Measurements from ENCODE around the gene HSDL1. TPM values are rescaled to one million over a fixed set of nuclear protein-coding genes. Genes with fewer than 3 reads are reported as not detected.

Gene HSDL1
- total and polyA plus RNA-seq, 2 of the 8 experiments (the other 6 are each of a cell fraction or from before 2014, with no cell fraction given): 25.0 to 55.7 TPM

- Histone ChIP-seq H4K20me1 (replicated peaks in 1 of 2; ENCODE audit: control insufficient read depth in 1 of 2, insufficient read depth in 2 of 2, low read length in 2 of 2) (no peaks in the 10 kb centered on the region), H3K27me3 (replicated peaks in 1 of 4; ENCODE audit: control insufficient read depth in 3 of 4, extremely low read depth in 1 of 4, insufficient read depth in 3 of 4, low read length in 3 of 4) (no peaks in the 10 kb centered on the region), H3K18ac (ENCODE audit: extremely low read depth, low read length) (no peak overlapping the region), H2BK120ac (replicated peaks; ENCODE audit: low read depth, low read length) (no peak overlapping the region), H2BK5ac (ENCODE audit: low read depth, low read length) (no peak overlapping the region), H3K27ac (ENCODE audit: low read depth, low read length) (no peak overlapping the region), H2BK15ac (ENCODE audit: low read length) (no peak overlapping the region), H3K79me2 (ENCODE audit: control insufficient read depth in 1 of 2, insufficient read depth in 2 of 2, low read length in 2 of 2) (no peaks in the 10 kb centered on the region), H3K4me3 (ENCODE audit: extremely low read depth in 1 of 4, insufficient read depth in 2 of 4, low read depth in 3 of 4, low read length in 4 of 4) (no peak overlapping the region), H3K23me2 (ENCODE audit: low read depth, low read length) (no peaks in the 10 kb centered on the region), H3K23ac (ENCODE audit: insufficient read length) (no peak overlapping the region), H3K9me3 (ENCODE audit: insufficient read depth in 2 of 2, low read depth in 1 of 2, low read length in 1 of 2) (no peaks in the 10 kb centered on the region), H4K91ac (replicated peaks; ENCODE audit: insufficient read length, low read length) (no peak overlapping the region), H2AFZ (ENCODE audit: low read length) (no peak overlapping the region), H3K36me3 (ENCODE audit: control insufficient read depth in 2 of 4, insufficient read depth in 4 of 4, low read length in 3 of 4) (no peaks in the 10 kb centered on the region), H2AK5ac (ENCODE audit: low read depth, low read length) (no peak overlapping the region), H3K56ac (replicated peaks; ENCODE audit: insufficient read length, low read depth, low read length) (no peak overlapping the region), H3K9ac (replicated peaks in 1 of 4; ENCODE audit: extremely low read depth in 1 of 4, low read depth in 3 of 4, low read length in 3 of 4) (no peak overlapping the region), H4K8ac (ENCODE audit: extremely low read depth, insufficient read depth, low read length) (no peak overlapping the region), H3K79me1 (ENCODE audit: low read depth, low read length) (no peaks in the 10 kb centered on the region), H3K4me1 (replicated peaks in 1 of 4; ENCODE audit: control insufficient read depth in 3 of 4, insufficient read depth in 4 of 4, low read length in 3 of 4) (no peaks in the 10 kb centered on the region), H4K5ac (ENCODE audit: insufficient read length, low read depth, low read length) (no peak overlapping the region), H2BK12ac (ENCODE audit: low read depth, low read length) (no peak overlapping the region), H2BK20ac (ENCODE audit: low read length) (no peak overlapping the region), H3K4ac (replicated peaks; ENCODE audit: insufficient read length, low read depth, low read length) (no peak overlapping the region), H3K14ac (ENCODE audit: insufficient read length) (no peak overlapping the region), H3K4me2 (ENCODE audit: insufficient read depth in 1 of 2, low read depth in 2 of 2, low read length in 2 of 2) (no peak overlapping the region)
- TF ChIP-seq PHF8 (conservative IDR thresholded peaks at IDR 0.05; ENCODE audit: low read depth, low read length) (no peak), CHD1 (IDR thresholded peaks at IDR 0.05; ENCODE audit: low read depth, low read length) (no peak), TCF12 (IDR thresholded peaks at IDR 0.05; ENCODE audit: low read depth, low read length) (no peak), NRF1 (IDR thresholded peaks at IDR 0.05; ENCODE audit: low read depth, low read length) (no peak), CHD2 (IDR thresholded peaks at IDR 0.05; ENCODE audit: low read length) (no peak), TAF1 (IDR thresholded peaks at IDR 0.05; ENCODE audit: low read depth, low read length) (no peak), CTBP2 (IDR thresholded peaks at IDR 0.05; ENCODE audit: borderline replicate concordance, insufficient read depth, insufficient read length, low read length) (no peak), USF2 (IDR thresholded peaks at IDR 0.05; ENCODE audit: low read length) (no peak)
- POLR2A ChIA-PET (ENCODE audit: partially characterized antibody): interaction anchor here (0.7 to 0.8 kb wide), 2 partner anchors 19 to 21 kb away, joined by 3 read pairs; no protein-coding TSS in a partner anchor
- 83% methylated on average over 6 of the region's 6 CpGs; no CpG with 5 or more reads in 1 of the 2 experiments for WGBS, 2 experiments (ENCODE audit: extremely low coverage in 1 of 2, insufficient coverage in 1 of 2, insufficient read length in 1 of 2, insufficient replicate concordance in 2 of 2, low coverage in 1 of 2, low lambda C conversion rate in 2 of 2, missing lambda C conversion rate in 1 of 2)
- FAIRE-seq (no peak), DNase-seq (ENCODE audit: low read depth in 1 of 2, low spot score in 2 of 2) (no peak)
- CTCF ChIA-PET (ENCODE audit: partially characterized antibody): interaction anchor here (0.7 to 5.0 kb wide), 5 partner anchors 12 to 173 kb away, joined by 3 to 32 read pairs (median 5); partner anchors contain the start of genes DNAAF1 and HSDL1
These were observed 10.8 kb upstream of the HSDL1 start for GRCh38 chr16:84155771-84156170.
